ENCODE measurements around the gene ANKLE2.
"Not testable (repeated sequence)": the region's sequence is repeated elsewhere in the genome, so short reads cannot be mapped to it uniquely, and the experiment has no call there.

The ANKLE2 gene

GRCh38 chr12:132761032-132761920 lies at the start of gene ANKLE2:
ANKLE2 (minus strand) TSS chr12:132761832; CDS start chr12:132761798, 34 bp downstream.
- peak; percentile 58 for DNase-seq

- peak; percentile 50 for DNase-seq
Measured at GRCh38 chr12:132809391-132809790, 47.8 kb upstream of the ANKLE2 start.

DNA sequence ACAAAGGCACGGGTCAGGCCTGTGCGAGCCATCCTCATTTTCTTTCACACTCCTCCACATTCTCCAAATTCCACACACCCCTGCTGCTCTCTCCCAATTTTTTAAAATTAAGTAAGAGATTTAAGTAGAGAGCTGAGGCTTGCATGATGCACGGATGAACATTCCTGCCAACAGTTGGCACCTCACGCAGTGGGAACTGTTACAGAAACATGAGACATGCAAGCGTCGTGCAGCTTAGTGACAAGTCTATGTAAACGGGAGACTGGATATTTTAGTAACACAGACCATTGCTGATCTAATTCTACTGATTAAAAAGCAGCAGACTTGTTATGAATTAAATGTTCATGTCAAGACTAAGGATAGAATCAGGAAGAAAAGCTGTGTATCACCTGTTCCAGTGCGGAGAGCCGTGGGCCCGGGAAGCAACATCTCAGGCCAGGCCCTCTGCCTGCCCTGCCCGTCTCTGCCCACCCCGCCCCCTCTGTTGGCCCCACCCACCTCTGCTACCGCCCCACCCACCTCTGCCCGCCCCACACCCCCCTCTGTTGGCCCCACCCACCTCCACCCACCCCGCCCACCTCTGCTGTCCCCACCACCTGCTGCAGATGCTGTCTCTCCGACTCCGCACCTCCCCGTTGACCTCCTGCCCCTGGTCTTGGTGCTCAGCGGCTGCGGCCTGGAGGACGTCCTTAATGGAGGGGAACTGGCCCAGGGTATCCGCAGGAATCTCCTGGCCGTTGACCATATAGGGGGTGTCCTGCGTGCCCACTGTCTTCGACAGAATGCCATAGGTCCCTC lies 45.9 kb upstream of the ANKLE2 start:
- DNase-seq: no peak

DNA sequence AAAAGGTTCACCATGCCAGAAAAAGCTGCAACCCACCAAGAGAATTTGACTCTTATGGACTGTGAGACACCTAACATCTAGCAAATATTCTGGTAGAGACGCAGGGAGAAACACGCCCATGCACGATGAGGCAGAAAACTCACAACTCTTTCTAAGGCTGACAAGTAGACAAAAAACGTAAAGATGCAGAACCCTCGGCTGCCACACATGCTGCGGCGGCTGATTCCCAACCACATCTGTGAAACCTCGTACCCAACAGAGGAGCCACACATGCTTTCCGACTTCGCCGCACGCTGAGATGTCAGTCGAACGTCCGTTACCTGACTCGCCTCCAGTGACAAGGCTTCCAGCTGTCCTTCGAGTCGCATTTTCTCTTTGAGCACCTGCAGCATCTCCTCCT lies 45.2 kb upstream of the ANKLE2 start:
- no peak for DNase-seq

- DNase-seq: peak; percentile 10
Measured at GRCh38 chr12:132804426-132804861, 42.8 kb upstream of the ANKLE2 start.

DNA sequence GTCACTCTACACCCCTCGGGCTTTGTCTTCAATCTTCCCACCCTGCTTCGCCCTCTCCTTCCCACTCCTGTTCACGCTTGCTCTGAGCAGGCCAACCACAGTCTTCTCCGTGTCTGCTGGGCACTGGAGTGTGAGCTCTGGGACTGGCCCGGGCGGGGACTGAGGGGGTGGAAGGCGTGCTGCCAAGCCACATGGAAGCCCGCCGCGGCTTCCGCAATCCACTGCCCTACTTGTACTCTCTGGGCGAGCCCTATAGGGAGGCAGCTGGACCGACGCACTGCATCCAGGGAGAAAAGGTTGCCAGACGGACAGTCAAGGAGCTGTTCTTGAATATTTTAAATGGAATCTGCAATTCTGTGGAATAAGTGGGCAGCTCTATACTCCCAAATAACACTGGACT lies 42.3 kb upstream of the ANKLE2 start:
- DNase-seq: no peak

GRCh38 chr12:132803125-132803524 lies 41.5 kb upstream of the ANKLE2 start:
- DNase-seq: no peak

- DNase-seq: no peak
Measured at GRCh38 chr12:132801741-132802140, 40.1 kb upstream of the ANKLE2 start.

DNA sequence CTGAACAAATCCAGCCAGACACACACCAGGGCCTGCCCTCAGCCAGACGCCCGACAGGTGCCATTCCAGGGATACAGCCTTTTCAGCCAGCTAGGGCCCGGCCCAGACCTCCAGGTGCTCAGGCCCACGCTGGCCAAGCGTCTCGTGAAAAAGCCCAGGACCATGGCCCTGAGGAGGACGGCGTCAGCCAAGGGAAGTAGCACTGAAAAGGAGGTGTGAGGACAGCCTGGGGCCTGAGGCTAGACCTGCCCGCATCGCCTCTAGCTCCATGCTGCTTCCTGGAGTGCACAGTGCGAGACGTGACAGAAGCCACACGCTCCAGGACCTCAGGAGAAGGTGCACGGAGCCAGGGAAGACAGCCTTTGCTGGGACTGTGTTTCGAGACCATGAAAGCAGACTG lies 37.2 kb upstream of the ANKLE2 start:
- no peak for DNase-seq

DNA sequence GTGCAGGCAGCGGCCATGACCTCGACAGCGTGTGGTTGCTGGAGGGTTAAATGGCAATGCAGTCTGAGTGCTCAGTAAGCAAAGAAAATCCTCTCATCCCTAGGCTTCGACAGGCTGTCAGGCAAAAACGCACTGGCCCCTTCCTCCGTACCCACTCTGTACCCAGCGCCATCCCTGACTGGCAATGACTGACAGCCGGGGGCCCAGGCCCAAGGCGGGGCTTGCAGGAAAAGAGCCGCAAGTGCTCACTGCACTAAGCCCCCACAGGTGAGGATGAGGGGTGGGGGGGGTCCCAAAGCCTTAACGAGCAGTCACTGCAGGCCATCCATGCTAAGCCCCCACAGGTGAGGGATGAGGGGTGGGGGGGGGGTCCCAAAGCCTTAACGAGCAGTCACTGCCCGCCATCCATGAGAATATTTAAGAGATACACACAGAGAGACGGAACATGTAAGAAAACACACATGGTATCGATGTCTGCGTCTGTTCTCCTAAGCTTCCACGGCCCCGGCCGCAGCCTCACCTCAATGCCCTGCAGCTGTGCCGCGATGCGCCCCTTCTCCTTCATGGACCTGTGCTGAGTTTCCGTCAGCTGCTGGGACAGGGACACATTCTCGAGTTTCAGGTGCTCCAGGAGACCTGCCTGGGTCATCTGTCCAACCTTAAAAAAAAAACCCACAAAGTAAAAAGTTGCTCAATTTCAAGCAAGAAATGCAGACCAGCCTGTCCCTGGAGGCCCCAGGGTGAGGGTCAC lies 36.4 kb upstream of the ANKLE2 start:
- no peak for DNase-seq

- no peak for DNase-seq
Measured at GRCh38 chr12:132795847-132796246, 34.2 kb upstream of the ANKLE2 start.

- not testable (repeated sequence) for DNase-seq
Measured at GRCh38 chr12:132791940-132792339, 30.3 kb upstream of the ANKLE2 start.

DNA sequence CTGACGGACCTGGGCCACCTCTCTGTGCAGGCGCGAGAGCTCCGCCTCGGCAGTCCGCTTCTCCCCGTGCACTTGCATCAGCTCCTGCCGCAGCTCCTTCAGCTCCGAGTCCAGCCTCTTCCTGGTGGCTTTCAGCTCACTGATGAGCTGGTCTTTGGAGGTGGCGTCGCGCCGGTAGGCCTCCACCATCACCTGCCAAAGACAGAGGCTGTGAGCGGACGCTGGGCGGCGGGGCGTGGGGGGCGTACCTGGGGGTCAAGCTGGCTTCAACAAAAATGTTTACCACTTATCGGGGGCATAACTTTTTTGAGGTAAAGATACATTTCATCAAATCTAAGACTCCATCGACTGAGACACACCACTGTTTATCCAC lies 27.5 kb upstream of the ANKLE2 start:
- no peak for DNase-seq

DNA sequence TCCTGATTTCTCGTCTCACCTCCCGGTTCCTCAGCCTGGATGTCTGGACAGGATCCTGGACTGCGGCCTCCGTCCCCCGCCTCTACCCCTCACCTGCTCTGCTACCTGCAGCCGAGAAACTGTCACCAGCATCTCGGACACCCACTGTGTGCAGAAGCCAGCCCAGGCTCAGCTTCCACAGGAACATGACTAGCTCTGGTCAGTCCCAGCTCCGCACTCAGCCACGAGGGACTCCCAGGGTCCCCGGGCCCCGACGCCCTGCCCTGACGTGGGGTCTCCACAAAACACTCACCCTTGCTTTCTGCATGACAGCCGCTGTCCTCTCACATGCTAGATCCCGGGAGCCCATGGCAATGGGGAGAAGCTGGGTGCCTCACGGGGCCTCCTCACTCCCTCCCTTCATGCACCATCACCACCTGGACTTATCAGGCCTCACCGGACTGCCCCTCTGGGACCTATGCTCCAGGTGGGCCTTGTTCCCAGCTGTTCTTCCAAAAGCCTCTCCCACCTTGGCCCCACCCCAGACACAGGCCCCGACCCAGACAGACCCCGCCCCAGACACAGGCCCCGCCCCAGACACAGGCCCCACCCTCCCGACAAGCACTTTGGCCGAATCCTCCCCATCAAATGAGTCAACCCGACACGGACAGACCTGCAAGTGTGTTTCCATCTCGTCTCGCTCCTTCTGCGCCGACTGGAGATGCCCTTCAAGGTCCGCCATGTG lies 26.9 kb upstream of the ANKLE2 start:
- no peak for DNase-seq

DNA sequence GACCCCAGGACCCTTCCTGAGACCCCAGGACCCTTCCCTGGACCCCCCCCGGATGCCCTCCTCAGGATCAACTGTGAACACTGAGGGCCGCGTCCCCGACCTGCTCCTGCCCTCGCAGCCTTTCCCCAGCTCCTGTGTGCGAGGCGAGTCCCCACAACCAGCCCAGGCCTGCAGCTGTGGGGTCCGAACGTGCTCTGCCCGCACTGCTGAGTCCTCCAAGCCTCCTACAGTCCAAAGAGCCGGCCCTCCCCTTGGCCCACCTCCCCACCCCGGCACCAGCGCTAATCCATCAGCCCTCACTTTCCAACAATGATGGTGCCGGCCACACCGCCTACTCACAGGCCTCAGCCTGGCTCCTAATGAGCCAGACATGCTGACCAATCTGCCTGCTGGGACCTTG lies 26.2 kb upstream of the ANKLE2 start:
- no peak for DNase-seq

DNA sequence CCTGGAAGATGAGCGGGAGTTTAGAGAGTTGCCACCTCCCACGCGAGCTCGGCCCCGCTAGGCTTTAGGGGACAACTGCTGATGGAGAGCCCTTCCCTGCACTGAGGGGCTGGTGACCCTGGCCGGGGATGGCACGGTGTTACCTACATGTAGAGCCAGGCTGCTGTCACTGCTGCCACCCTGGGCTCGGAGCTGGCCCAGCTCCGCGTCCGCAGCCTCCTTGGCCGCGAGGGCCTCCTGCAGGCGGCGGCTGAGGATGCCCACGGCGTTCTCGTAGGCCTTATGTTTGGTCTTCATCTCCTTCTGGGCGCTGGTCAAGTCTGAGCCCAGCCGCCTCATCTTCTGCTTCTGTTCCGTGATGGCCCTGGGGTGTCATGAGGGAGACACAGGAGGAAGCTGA lies 24.6 kb upstream of the ANKLE2 start:
- no peak for DNase-seq

DNA sequence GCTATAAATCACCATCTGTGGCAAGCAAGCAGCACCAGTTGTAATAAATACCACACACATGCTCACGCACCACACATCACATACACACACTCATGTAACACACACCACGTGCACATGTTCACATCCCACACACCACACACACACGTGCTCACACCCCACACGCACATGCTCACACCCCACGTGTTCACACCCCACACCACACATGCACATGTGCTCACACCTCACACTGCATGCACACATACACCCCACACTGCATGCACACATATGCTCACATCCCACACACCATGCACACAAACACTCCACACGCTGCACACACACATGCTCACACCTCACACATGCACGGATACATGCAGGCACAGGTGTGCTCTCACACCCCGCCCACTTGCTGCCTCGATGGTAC lies 22.9 kb upstream of the ANKLE2 start:
- no peak for DNase-seq

- no peak for DNase-seq
Measured at GRCh38 chr12:132783917-132784531, 22.4 kb upstream of the ANKLE2 start.

GRCh38 chr12:132781938-132782337 lies 20.3 kb upstream of the ANKLE2 start:
- DNase-seq: no peak

GRCh38 chr12:132779781-132780353 lies 18.2 kb upstream of the ANKLE2 start:
- DNase-seq: no peak

GRCh38 chr12:132777614-132778013 lies 16.0 kb upstream of the ANKLE2 start:
- no peak for DNase-seq
